Endothelial cell (in vitro differentiated cells): ENCODE measurements around the gene P2RY14. TPM values are rescaled to one million over a fixed set of nuclear protein-coding genes. Genes with fewer than 3 reads are reported as not detected.

Experiments used
- DNase-seq: peaks from one replicate; pipeline ENCODE4 v3.0.0; 2021; ENCODE audit warnings: low spot score
- H3K27ac Mint-ChIP-seq: one replicate; pipeline ENCODE4 v1.8.0; 2021; ENCODE audit warnings: mixed read lengths, inconsistent platforms; ENCODE audit not compliant: unreplicated experiment
- H3K27me3 Mint-ChIP-seq: one replicate; pipeline ENCODE4 v1.8.0; 2021; ENCODE audit warnings: mild to moderate bottlenecking, moderate library complexity, mixed read lengths, inconsistent platforms; ENCODE audit not compliant: unreplicated experiment
- H3K36me3 Mint-ChIP-seq: one replicate; pipeline ENCODE4 v1.8.0; 2021; ENCODE audit warnings: mild to moderate bottlenecking, low read depth, mixed read lengths, inconsistent platforms; ENCODE audit not compliant: unreplicated experiment
- H3K4me1 Mint-ChIP-seq: one replicate; pipeline ENCODE4 v1.8.0; 2021; ENCODE audit warnings: mild to moderate bottlenecking, mixed read lengths, inconsistent platforms; ENCODE audit not compliant: unreplicated experiment
- H3K4me3 Mint-ChIP-seq: one replicate; pipeline ENCODE4 v1.8.0; 2021; ENCODE audit warnings: mild to moderate bottlenecking, mixed read lengths, inconsistent platforms; ENCODE audit not compliant: unreplicated experiment
- H3K9me3 Mint-ChIP-seq: one replicate; pipeline ENCODE4 v1.8.0; 2021; ENCODE audit warnings: mixed read lengths, inconsistent platforms; ENCODE audit not compliant: unreplicated experiment
- total RNA-seq: library from RNA; stranded (reverse); fragmentation: NEBNext Ultra II Directional; extraction: Animal tissue kit (Norgen Biotek cat#: 25700); gene quantifications from one replicate; pipeline ENCODE4 v1.2.1, GENCODE V29; 2021; ENCODE audit not compliant: unreplicated experiment
- TF ChIP-seq, protein P1 (sequence below): fragments of 200-600 bp; sonication (generic); IDR thresholded peaks from one replicate; pipeline ENCODE4 v1.5.0; 2021; ENCODE audit warnings: antibody characterized with exemption; ENCODE audit not compliant: unreplicated experiment

The P2RY14 gene
- total RNA-seq, 1 donor from 2014 or later, result 0.21 TPM

DNA sequence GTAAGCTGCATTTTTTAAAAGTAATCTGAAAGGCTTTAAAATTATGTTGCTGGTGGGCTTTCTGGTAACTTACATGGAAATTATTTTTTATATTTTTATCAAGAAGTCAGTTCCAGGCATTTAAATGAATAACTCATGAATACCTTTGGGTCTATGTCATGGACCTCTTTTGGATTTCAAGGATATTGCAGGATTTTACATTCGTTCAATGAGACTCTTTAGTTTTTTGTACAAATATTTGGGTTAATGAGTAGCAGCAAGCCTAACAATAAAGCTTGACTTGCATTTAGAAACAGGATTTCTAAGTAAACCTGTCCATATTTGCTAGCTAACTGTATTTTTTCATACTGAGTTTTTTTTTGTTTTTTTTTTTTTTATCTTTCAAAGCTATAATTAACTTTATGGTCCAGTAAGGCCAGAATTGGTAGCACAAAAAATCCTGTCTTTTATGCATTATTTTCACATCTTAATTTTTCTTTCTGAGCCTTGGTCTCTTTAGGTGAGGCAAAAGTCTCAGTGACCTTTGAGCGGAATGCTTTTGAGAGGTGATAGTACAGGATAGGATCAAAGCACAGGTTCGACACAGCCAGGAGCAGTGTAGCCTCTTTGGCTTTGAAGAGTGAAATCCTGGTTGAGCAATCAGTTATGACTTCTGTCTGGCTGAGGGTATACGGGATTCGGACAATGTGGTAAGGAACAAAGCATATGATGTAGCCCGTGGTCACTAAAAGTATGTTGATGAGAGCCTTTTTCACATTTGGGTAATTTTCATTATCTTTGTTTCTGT is 80.2 kb downstream of the P2RY14 start:
- Mint-ChIP-seq H3K27ac (no peak overlapping the region), H3K4me1 (no peaks in the 10 kb centered on the region), H3K36me3 (no peaks in the 10 kb centered on the region)

DNA sequence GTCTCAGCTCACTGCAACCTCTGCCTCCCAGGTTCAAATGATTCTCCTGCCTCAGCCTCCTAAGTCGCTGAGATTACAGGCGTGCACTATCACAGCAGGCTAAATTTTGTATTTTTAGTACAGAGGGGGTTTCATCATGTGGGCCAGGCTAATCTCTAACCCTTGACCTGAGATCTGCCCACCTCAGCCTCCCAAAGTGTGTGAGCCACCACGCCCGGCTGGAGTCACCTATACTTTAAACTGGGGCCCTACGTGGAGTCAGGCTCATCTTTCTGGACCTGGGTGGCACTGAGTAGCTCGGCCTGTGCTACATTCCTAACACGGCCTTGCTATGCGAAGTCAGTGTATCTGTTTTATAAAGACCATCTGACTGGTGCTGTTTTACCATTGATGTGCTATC is 81.1 kb downstream of the P2RY14 start:
- DNase-seq, result no peak
- Mint-ChIP-seq H3K4me1 (no peaks in the 10 kb centered on the region), H3K27me3 (no peaks in the 10 kb centered on the region), H3K36me3 (no peaks in the 10 kb centered on the region), H3K4me3 (no peak overlapping the region), H3K27ac (no peak overlapping the region), H3K9me3 (no peaks in the 10 kb centered on the region)
- TF ChIP-seq, protein P1, sequence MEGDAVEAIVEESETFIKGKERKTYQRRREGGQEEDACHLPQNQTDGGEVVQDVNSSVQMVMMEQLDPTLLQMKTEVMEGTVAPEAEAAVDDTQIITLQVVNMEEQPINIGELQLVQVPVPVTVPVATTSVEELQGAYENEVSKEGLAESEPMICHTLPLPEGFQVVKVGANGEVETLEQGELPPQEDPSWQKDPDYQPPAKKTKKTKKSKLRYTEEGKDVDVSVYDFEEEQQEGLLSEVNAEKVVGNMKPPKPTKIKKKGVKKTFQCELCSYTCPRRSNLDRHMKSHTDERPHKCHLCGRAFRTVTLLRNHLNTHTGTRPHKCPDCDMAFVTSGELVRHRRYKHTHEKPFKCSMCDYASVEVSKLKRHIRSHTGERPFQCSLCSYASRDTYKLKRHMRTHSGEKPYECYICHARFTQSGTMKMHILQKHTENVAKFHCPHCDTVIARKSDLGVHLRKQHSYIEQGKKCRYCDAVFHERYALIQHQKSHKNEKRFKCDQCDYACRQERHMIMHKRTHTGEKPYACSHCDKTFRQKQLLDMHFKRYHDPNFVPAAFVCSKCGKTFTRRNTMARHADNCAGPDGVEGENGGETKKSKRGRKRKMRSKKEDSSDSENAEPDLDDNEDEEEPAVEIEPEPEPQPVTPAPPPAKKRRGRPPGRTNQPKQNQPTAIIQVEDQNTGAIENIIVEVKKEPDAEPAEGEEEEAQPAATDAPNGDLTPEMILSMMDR, result no peak

More for the DNA sequence above, 80.2 kb downstream of the P2RY14 start:
- no peak for DNase-seq
- Mint-ChIP-seq H3K27me3 (no peaks in the 10 kb centered on the region), H3K4me3 (no peak overlapping the region), H3K9me3 (no peaks in the 10 kb centered on the region)
- TF ChIP-seq, protein P1, result no peak

DNA sequence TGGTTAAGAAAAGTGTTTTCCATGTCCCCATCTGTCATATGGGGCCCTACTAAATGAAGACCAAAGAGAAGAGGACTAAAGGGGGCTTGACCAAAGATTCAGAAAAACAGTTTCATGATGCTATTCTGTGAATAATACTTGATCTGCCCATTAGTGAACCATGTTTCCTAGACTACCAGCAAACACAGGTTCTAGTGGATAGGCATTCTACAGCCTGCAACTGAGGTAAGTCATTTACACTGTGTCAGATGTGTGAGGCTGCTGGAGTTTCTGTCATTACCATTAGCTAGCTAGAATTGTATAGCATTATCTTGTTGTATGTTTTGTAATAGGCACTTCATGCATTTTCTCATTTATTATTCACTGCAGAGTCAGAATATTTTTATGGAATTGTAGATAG is 81.9 kb downstream of the P2RY14 start:
- TF ChIP-seq, protein P1, result no peak
- no peaks in the 10 kb centered on the region for H3K36me3 Mint-ChIP-seq
- no peak overlapping the region for H3K27ac Mint-ChIP-seq
- H3K27me3 Mint-ChIP-seq, result no peaks in the 10 kb centered on the region
- H3K4me1 Mint-ChIP-seq, result no peaks in the 10 kb centered on the region
- H3K9me3 Mint-ChIP-seq, result no peaks in the 10 kb centered on the region
- no peak overlapping the region for H3K4me3 Mint-ChIP-seq
- DNase-seq, result no peak

DNA sequence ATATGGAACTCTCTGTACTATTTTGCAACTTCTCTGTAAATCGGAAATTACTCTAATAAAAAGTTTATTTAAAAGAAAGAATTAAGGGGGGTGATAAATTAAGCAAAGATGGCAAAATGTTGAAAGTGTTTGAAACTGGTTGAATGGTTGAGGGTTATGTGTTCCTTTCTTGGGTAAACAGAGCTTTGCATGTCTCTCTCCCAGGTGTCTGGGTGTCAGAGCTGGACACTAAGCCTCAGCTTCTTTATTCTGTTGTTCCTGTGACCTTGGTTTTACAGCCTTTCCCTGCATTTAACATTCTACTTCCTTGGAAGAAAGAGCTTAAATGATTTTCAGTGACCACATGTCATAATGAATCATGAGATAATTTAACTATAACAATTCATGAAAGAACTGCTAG is 82.5 kb downstream of the P2RY14 start:
- no peak overlapping the region for H3K27ac Mint-ChIP-seq
- TF ChIP-seq, protein P1, result no peak
- H3K27me3 Mint-ChIP-seq, result no peaks in the 10 kb centered on the region

DNA sequence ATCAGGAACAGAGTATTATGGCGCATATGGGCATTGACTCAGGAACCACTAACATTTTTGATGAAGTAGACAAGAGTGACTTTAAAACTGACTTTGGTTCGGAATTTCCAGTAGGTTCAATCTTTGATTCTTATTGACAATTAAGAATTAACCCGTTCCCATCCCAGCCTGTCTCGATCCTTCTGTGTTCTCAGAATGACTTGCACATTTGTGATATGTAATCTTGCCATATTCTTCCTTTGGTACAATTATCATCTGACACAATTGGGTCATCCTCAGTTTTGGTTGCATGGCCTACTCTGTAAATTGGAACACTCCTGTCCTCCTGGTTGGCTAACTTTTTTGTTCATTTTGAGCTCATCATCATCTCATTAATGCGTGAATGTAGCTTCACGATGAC is 85.8 kb downstream of the P2RY14 start:
- TF ChIP-seq, protein P1, result no peak
- Mint-ChIP-seq H3K4me3 (no peak overlapping the region), H3K9me3 (no peaks in the 10 kb centered on the region), H3K36me3 (no peaks in the 10 kb centered on the region), H3K27me3 (no peaks in the 10 kb centered on the region), H3K4me1 (no peaks in the 10 kb centered on the region), H3K27ac (no peak overlapping the region)
- DNase-seq, result no peak

More for the DNA sequence above, 82.5 kb downstream of the P2RY14 start:
- Mint-ChIP-seq H3K9me3 (no peaks in the 10 kb centered on the region), H3K4me1 (no peaks in the 10 kb centered on the region), H3K4me3 (no peak overlapping the region), H3K36me3 (no peaks in the 10 kb centered on the region)
- DNase-seq, result no peak
